Measurements from ENCODE around the gene RAB9A.

GRCh38 chrX:13650318-13650717 is 38.6 kb upstream of the RAB9A start:
- TF ChIP-seq ARNT (IDR thresholded peaks at IDR 0.05) (no peak), FOXK2 (IDR thresholded peaks at IDR 0.05) (no peak), FOXM1 (IDR thresholded peaks at IDR 0.05; ENCODE audit: borderline replicate concordance) (no peak)

All from HEK293T (cell line).